MM.1S (cell line): ENCODE measurements around the gene ASTN1.

Experiments used
- DNase-seq: peaks from one replicate; pipeline ENCODE4 v3.0.0-alpha.2; 2015
- H2AFZ ChIP-seq: fragments of 300-600 bp; sonication (generic); 2 replicates; pipeline ENCODE4 v1.6.0; 2016; ENCODE audit warnings: antibody characterized with exemption, low read length
- H3F3A ChIP-seq: fragments of 300-600 bp; sonication (generic); 2 replicates; pipeline ENCODE4 v1.6.1; 2016; ENCODE audit warnings: mild to moderate bottlenecking, antibody characterized with exemption, low read length, moderate library complexity, mixed read lengths; ENCODE audit not compliant: insufficient read depth
- H3K27ac ChIP-seq: fragments of 300-600 bp; sonication (generic); 2 replicates; pipeline ENCODE4 v1.5.1; 2016; ENCODE audit warnings: mild to moderate bottlenecking, low read length
- H3K27me3 ChIP-seq: fragments of 300-600 bp; sonication (generic); replicated peaks from 2 replicates; pipeline ENCODE4 v1.6.0; 2016; ENCODE audit warnings: low read length; ENCODE audit not compliant: insufficient read depth
- H3K36me3 ChIP-seq: fragments of 300-600 bp; sonication (generic); replicated peaks from 2 replicates; pipeline ENCODE4 v1.6.1; 2016; ENCODE audit warnings: mild to moderate bottlenecking, low read length, mixed read lengths; ENCODE audit not compliant: insufficient read depth
- H3K4me1 ChIP-seq: fragments of 300-600 bp; sonication (generic); 2 replicates; pipeline ENCODE4 v1.6.1; 2016; ENCODE audit warnings: low read length, mixed read lengths
- H3K4me2 ChIP-seq: fragments of 300-600 bp; sonication (generic); 2 replicates; pipeline ENCODE4 v1.6.0; 2016; ENCODE audit warnings: low read depth, low read length
- H3K4me3 ChIP-seq: fragments of 300-600 bp; sonication (generic); 2 replicates; pipeline ENCODE4 v1.5.1; 2016; ENCODE audit warnings: low read length, mixed read lengths
- H3K79me2 ChIP-seq: fragments of 300-600 bp; sonication (generic); 2 replicates; pipeline ENCODE4 v1.6.1; 2016; ENCODE audit warnings: mixed run types, low read length, mixed read lengths
- H3K9ac ChIP-seq: fragments of 300-600 bp; sonication (generic); 2 replicates; pipeline ENCODE4 v1.6.1; 2016; ENCODE audit warnings: low read length, mixed read lengths
- H3K9me2 ChIP-seq: fragments of 300-600 bp; sonication (generic); replicated peaks from 2 replicates; pipeline ENCODE4 v1.6.1; 2016; ENCODE audit warnings: mild to moderate bottlenecking, low read length, mixed read lengths; ENCODE audit not compliant: insufficient read depth
- H3K9me3 ChIP-seq: fragments of 300-600 bp; sonication (generic); replicated peaks from 2 replicates; pipeline ENCODE4 v1.6.1; 2016; ENCODE audit warnings: mild to moderate bottlenecking, low read length, mixed read lengths; ENCODE audit not compliant: insufficient read depth
- H4K20me1 ChIP-seq: fragments of 300-600 bp; sonication (generic); 2 replicates; pipeline ENCODE4 v1.6.1; 2016; ENCODE audit warnings: mild to moderate bottlenecking, low read length, moderate library complexity, mixed read lengths; ENCODE audit not compliant: insufficient read depth
- EZH2 ChIP-seq: fragments of 300-600 bp; sonication (generic); optimal IDR thresholded peaks from 2 replicates; pipeline ENCODE3; 2017; ENCODE audit warnings: low read depth, mild to moderate bottlenecking, antibody characterized with exemption, low read length, mixed read lengths
- EZH2phosphoT487 ChIP-seq: fragments of 300-600 bp; sonication (generic); IDR thresholded peaks from 2 replicates; pipeline ENCODE4 v1.6.1; 2018; ENCODE audit warnings: antibody characterized with exemption, low read length
- TF ChIP-seq, protein P1 (sequence below): fragments of 300-600 bp; sonication (generic); IDR thresholded peaks from 2 replicates; pipeline ENCODE4 v1.5.1; 2016; ENCODE audit warnings: antibody characterized with exemption, low read length, mixed read lengths

The ASTN1 gene

DNA sequence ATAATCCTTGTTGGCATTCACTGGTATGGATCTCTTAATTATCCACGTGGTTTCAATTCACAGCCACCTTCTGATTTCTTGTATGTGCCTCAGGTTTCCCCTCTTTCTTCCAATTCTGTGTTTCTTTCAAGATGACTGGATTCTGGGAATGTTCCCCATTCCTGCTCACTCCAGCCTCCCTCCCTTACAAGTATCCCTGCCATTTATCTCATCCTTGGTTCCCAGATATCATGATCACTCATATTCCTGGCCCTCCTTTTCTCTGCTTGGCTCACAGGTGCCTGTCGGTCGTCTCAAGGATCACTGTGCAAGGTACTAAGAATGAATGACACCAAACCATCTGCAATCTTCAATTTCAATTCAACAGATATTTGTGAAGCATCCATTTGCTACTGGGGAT, 279.2 kb downstream of the ASTN1 start:
- DNase-seq = no peak
- no peaks in the 10 kb centered on the region for H3K9me2 ChIP-seq
- H3K4me1 ChIP-seq = no peaks in the 10 kb centered on the region
- TF ChIP-seq, protein P1, sequence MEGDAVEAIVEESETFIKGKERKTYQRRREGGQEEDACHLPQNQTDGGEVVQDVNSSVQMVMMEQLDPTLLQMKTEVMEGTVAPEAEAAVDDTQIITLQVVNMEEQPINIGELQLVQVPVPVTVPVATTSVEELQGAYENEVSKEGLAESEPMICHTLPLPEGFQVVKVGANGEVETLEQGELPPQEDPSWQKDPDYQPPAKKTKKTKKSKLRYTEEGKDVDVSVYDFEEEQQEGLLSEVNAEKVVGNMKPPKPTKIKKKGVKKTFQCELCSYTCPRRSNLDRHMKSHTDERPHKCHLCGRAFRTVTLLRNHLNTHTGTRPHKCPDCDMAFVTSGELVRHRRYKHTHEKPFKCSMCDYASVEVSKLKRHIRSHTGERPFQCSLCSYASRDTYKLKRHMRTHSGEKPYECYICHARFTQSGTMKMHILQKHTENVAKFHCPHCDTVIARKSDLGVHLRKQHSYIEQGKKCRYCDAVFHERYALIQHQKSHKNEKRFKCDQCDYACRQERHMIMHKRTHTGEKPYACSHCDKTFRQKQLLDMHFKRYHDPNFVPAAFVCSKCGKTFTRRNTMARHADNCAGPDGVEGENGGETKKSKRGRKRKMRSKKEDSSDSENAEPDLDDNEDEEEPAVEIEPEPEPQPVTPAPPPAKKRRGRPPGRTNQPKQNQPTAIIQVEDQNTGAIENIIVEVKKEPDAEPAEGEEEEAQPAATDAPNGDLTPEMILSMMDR = no peak
- TF ChIP-seq EZH2 = no peak
- TF ChIP-seq EZH2phosphoT487 = no peak
- no peaks in the 10 kb centered on the region for H3K9me3 ChIP-seq
- no peak overlapping the region for H2AFZ ChIP-seq
- H3K4me2 ChIP-seq = no peak overlapping the region
- no peak overlapping the region for H3K27ac ChIP-seq
- no peak overlapping the region for H3K4me3 ChIP-seq
- no peak overlapping the region for H3K9ac ChIP-seq
- no peaks in the 10 kb centered on the region for H3K27me3 ChIP-seq
- no peaks in the 10 kb centered on the region for H3K79me2 ChIP-seq
- no peaks in the 10 kb centered on the region for H3K36me3 ChIP-seq
- H3F3A ChIP-seq = no peaks in the 10 kb centered on the region
- H4K20me1 ChIP-seq = no peaks in the 10 kb centered on the region

DNA sequence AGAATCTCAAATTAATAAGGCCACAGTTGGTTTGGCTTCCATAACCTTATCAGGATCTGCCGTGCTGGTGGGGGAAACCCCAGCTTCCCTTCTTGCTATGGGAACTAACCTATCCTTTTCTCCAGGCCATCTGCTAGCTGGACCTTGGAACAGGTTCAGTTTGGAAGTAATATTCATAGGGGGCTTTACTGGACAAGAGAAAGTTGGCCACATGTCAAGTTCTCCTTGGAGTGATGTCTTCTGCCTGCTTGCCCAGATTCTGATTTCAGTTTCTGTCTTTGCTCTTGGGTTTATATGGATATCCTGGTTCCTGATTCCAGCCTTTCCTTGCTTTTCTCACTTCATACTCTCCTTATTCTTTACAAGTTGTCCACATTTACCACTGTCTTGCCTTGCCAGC, 279.6 kb downstream of the ASTN1 start:
- H2AFZ ChIP-seq = no peak overlapping the region
- H3K9me2 ChIP-seq = no peaks in the 10 kb centered on the region
- no peak for DNase-seq
- H3K79me2 ChIP-seq = no peaks in the 10 kb centered on the region
- H3K9me3 ChIP-seq = no peaks in the 10 kb centered on the region
- H3F3A ChIP-seq = no peaks in the 10 kb centered on the region
- H4K20me1 ChIP-seq = no peaks in the 10 kb centered on the region
- H3K4me3 ChIP-seq = no peak overlapping the region
- H3K36me3 ChIP-seq = no peaks in the 10 kb centered on the region
- no peaks in the 10 kb centered on the region for H3K4me1 ChIP-seq
- TF ChIP-seq EZH2phosphoT487 (no peak), EZH2 (no peak)
- TF ChIP-seq, protein P1 = no peak
- H3K9ac ChIP-seq = no peak overlapping the region
- no peak overlapping the region for H3K27ac ChIP-seq
- H3K27me3 ChIP-seq = no peaks in the 10 kb centered on the region
- no peak overlapping the region for H3K4me2 ChIP-seq

- TF ChIP-seq, protein P1 = no peak
- TF ChIP-seq EZH2 (no peak), EZH2phosphoT487 (no peak)
- no peaks in the 10 kb centered on the region for H4K20me1 ChIP-seq
- no peak overlapping the region for H3K27ac ChIP-seq
Observed at GRCh38 chr1:176884286-176884685, 280.2 kb downstream of the ASTN1 start.

More at GRCh38 chr1:176884286-176884685, 280.2 kb downstream of the ASTN1 start:
- Histone ChIP-seq H3F3A (no peaks in the 10 kb centered on the region), H3K79me2 (no peaks in the 10 kb centered on the region), H3K4me3 (no peak overlapping the region), H3K36me3 (no peaks in the 10 kb centered on the region), H3K9ac (no peak overlapping the region), H2AFZ (no peak overlapping the region), H3K9me3 (no peaks in the 10 kb centered on the region), H3K4me1 (no peaks in the 10 kb centered on the region), H3K4me2 (no peak overlapping the region), H3K9me2 (no peaks in the 10 kb centered on the region), H3K27me3 (no peaks in the 10 kb centered on the region)
- DNase-seq = no peak
